ENCODE data around the gene ADCY3.
A peak's percentile ranks its signal among the peaks of the same experiment; 100 is the strongest.

The ADCY3 gene

DNA sequence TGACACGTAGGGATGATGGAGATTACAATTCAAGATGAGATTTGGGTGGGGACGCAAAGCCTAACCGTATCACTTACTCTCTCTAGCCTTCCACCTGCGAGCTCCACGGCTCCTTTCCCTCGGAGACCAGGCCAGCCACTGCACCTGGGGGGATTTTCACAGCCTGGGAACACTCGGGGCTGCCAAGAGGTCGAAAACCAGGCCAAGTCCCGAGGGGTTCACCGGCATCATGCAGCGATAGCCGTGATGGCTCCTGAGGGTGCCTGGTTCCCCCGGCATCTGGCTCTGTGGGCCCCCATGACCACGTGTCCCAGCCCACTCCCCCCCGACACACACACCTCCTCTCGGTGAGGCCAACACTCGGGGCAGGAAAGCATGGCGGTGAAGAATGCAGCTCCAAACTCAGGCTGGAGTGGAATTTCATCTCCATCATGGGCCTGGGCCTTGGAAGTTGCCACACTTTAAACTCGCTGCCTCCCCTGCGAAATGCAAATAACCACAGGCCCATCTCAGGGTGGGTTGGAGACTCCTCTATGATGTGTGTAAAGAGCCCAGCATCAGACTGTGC lies 32.6 kb downstream of the ADCY3 start:
- DNase-seq = no peak
- H3K9me3 ChIP-seq (ENCODE audit: control extremely low read depth in 1 of 5, control insufficient read depth in 4 of 5, insufficient read depth in 2 of 5, low read depth in 1 of 5, low read length in 4 of 5) = peaks cover 0 to 2% (median 0%) of the 10 kb centered on the region in 5 experiments
- H3K36me3 ChIP-seq (ENCODE audit: control insufficient read depth in 4 of 4, insufficient read depth in 4 of 4, low read length in 3 of 4) = peaks cover 0 to 15% (median under 1%) of the 10 kb centered on the region in 4 experiments
- POLR2A ChIA-PET = interaction anchor here (1.7 kb wide), 1 partner anchor 12 kb away, joined by 4 read pairs; no protein-coding TSS in a partner anchor
- H3K4me3 ChIP-seq (ENCODE audit: control insufficient read depth in 1 of 7, extremely low read depth in 1 of 7, insufficient read depth in 4 of 7, low read depth in 2 of 7, low read length in 6 of 7) = peak overlapping the region in 1 of 7 experiments; percentile 59
- WGBS (ENCODE audit: insufficient coverage) = 83% methylated on average over 12 of the region's 20 CpGs
- H3K4me1 ChIP-seq (ENCODE audit: control extremely low read depth in 1 of 4, control insufficient read depth in 4 of 4, insufficient read depth in 4 of 4, low read length in 3 of 4) = peaks cover 3 to 56% (median 47%) of the 10 kb centered on the region in 4 experiments
- no peaks in the 10 kb centered on the region for H3K27me3 ChIP-seq (replicated peaks in 2 of 5; ENCODE audit: control insufficient read depth in 4 of 5, insufficient read depth in 5 of 5, low read length in 4 of 5)
- CTCF ChIA-PET = no interaction called here
- peak overlapping the region; percentile 68 to 75 for H3K27ac ChIP-seq (ENCODE audit: insufficient read depth in 1 of 2, low read depth in 1 of 2, low read length in 2 of 2, poor library complexity in 1 of 2, severe bottlenecking in 2 of 2)

DNA sequence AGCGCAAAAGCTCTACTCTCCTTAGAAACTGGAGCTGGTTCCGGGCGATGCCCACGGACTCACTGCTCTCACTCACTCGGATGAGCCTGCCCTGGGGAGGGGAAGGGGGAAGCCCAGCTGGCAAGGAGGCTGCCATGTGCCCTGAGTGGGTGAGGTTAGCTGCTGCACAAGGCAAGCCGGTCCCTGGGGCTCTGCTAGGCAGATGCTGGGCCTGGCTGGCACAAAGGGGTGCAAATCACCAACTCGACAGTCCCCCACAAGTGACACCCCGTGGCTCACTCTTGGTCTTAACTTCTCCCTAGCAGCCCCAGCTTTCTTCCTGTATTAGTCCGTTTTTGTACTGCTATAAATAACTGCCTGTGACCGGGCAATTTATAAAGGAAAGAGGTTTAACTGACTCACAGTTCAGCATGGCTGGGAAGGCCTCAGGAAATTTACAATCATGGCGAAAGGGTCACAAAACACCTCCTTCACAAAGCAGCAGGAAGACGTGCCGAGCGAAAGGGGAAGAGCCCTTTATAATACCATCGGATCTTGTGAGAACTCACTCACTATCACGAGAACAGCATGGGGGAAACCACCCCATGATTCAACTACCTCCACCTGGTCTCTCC lies 33.2 kb downstream of the ADCY3 start:
- H3K27ac ChIP-seq (ENCODE audit: insufficient read depth in 1 of 2, low read depth in 1 of 2, low read length in 2 of 2, poor library complexity in 1 of 2, severe bottlenecking in 2 of 2) = peak overlapping the region; percentile 68 to 75
- 1% methylated on average over 10 of the region's 16 CpGs for WGBS (ENCODE audit: insufficient coverage)
- ChIA-PET CTCF (interaction anchor here (1.3 to 1.8 kb wide), 2 partner anchors 11 to 16 kb away, joined by 3 to 10 read pairs; no protein-coding TSS in a partner anchor), POLR2A (interaction anchor here (1.7 kb wide), 1 partner anchor 12 kb away, joined by 4 read pairs; no protein-coding TSS in a partner anchor)
- H3K27me3 ChIP-seq (replicated peaks in 2 of 5; ENCODE audit: control insufficient read depth in 4 of 5, insufficient read depth in 5 of 5, low read length in 4 of 5) = no peaks in the 10 kb centered on the region
- peaks cover 0 to under 1% (median 0%) of the 10 kb centered on the region in 5 experiments for H3K9me3 ChIP-seq (ENCODE audit: control extremely low read depth in 1 of 5, control insufficient read depth in 4 of 5, insufficient read depth in 2 of 5, low read depth in 1 of 5, low read length in 4 of 5)
- H3K4me3 ChIP-seq (ENCODE audit: control insufficient read depth in 1 of 7, extremely low read depth in 1 of 7, insufficient read depth in 4 of 7, low read depth in 2 of 7, low read length in 6 of 7) = peak overlapping the region in 5 of 7 experiments; percentile 36 to 59 (median 53)
- H3K36me3 ChIP-seq (ENCODE audit: control insufficient read depth in 4 of 4, insufficient read depth in 4 of 4, low read length in 3 of 4) = peaks cover 0 to 15% (median under 1%) of the 10 kb centered on the region in 4 experiments
- H3K4me1 ChIP-seq (ENCODE audit: control extremely low read depth in 1 of 4, control insufficient read depth in 4 of 4, insufficient read depth in 4 of 4, low read length in 3 of 4) = peaks cover 3 to 60% (median 51%) of the 10 kb centered on the region in 4 experiments
- DNase-seq = peak; percentile 58 to 92 (median 87)

DNA sequence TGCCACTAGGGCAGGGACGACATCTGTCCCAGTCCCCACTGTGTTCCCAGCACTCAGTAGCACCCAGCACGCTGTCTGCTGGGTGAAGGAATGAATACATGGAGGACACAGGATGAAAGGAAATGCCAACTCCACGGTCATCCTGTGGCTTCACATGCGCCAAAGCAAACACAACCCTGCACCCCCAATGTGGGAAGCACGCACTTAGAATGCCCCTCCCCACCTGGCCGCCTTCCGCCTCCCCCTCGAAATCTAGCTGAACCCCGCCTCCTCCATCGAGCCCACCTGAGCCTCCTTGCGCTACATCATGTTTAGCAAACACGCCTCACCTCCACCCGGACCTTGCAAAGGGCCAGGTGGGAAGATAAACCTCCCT lies 33.9 kb downstream of the ADCY3 start:
- peak overlapping the region; percentile 68 to 75 for H3K27ac ChIP-seq (ENCODE audit: insufficient read depth in 1 of 2, low read depth in 1 of 2, low read length in 2 of 2, poor library complexity in 1 of 2, severe bottlenecking in 2 of 2)
- peaks cover 3 to 63% (median 54%) of the 10 kb centered on the region in 4 experiments for H3K4me1 ChIP-seq (ENCODE audit: control extremely low read depth in 1 of 4, control insufficient read depth in 4 of 4, insufficient read depth in 4 of 4, low read length in 3 of 4)

DNA sequence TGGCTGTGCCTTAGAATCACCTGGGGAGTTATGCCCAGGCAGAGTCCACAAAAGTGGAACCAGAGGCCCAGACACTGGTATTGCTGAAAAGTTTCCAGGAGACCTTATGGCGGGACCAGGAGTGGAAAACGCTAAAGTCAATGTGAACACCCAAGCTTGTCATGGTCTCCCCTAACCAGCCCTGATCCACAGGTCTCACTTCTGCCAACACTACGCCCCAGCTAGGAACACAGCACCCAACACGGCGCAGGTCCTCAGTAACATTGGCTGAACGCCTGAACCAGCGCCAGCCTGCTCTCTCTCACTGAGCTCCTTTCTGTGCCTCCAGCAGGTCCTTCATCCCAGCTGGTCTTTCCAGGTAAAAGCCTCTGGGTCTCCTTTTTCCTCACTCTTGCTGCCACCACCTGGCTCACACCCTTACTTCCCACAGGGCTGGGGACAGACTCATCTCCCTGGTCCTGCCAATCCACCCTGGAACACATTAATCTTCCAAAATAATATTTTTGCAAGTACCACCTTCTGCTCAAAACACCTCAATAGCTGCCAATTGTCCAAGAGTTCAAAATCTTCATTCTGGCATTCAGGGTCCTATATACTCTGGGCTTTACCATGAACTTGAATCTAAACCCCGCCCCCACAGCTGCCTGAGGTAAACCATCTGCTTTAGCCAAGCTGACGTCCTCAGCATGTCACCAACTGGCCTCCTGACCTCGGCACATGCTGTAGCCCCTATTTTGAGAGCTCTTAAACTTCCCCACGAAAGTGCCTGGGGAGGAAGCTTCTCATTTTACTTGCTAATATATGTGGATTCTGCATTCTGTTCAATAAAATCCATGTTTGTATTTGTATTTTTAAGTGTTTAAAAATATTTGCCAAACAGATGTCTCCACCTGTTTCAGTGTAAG lies 34.6 kb downstream of the ADCY3 start:
- WGBS (ENCODE audit: insufficient coverage) = 75% methylated on average over 8 of the region's 11 CpGs
- POLR2A ChIA-PET = interaction anchor here (0.6 to 1.7 kb wide), 2 partner anchors 11 to 49 kb away, joined by 3 to 4 read pairs; no protein-coding TSS in a partner anchor
- peak overlapping the region in 2 of 7 experiments; percentile 53 for H3K4me3 ChIP-seq (ENCODE audit: control insufficient read depth in 1 of 7, extremely low read depth in 1 of 7, insufficient read depth in 4 of 7, low read depth in 2 of 7, low read length in 6 of 7)
- peak overlapping the region in 1 of 2 experiments; percentile 10 for H3K27ac ChIP-seq (ENCODE audit: insufficient read depth in 1 of 2, low read depth in 1 of 2, low read length in 2 of 2, poor library complexity in 1 of 2, severe bottlenecking in 2 of 2)
- H3K4me1 ChIP-seq (ENCODE audit: control extremely low read depth in 1 of 4, control insufficient read depth in 4 of 4, insufficient read depth in 4 of 4, low read length in 3 of 4) = peaks cover 3 to 65% (median 57%) of the 10 kb centered on the region in 4 experiments
- H3K36me3 ChIP-seq (ENCODE audit: control insufficient read depth in 4 of 4, insufficient read depth in 4 of 4, low read length in 3 of 4) = peaks cover 0 to 19% (median 0%) of the 10 kb centered on the region in 4 experiments
- no peaks in the 10 kb centered on the region for H3K27me3 ChIP-seq (replicated peaks in 2 of 5; ENCODE audit: control insufficient read depth in 4 of 5, insufficient read depth in 5 of 5, low read length in 4 of 5)
- CTCF ChIA-PET = interaction anchor here (1.2 to 1.8 kb wide), 5 partner anchors 10 to 28 kb away, joined by 3 to 10 read pairs (median 3); no protein-coding TSS in a partner anchor
- no peaks in the 10 kb centered on the region for H3K9me3 ChIP-seq (ENCODE audit: control extremely low read depth in 1 of 5, control insufficient read depth in 4 of 5, insufficient read depth in 2 of 5, low read depth in 1 of 5, low read length in 4 of 5)
- peak in 2 of 3 donors; percentile 40 to 43 for DNase-seq

More for the DNA sequence above, 33.9 kb downstream of the ADCY3 start:
- 68% methylated on average over 9 of the region's 13 CpGs for WGBS (ENCODE audit: insufficient coverage)
- H3K4me3 ChIP-seq (ENCODE audit: control insufficient read depth in 1 of 7, extremely low read depth in 1 of 7, insufficient read depth in 4 of 7, low read depth in 2 of 7, low read length in 6 of 7) = peak overlapping the region in 5 of 7 experiments; percentile 36 to 59 (median 53)
- H3K27me3 ChIP-seq (replicated peaks in 2 of 5; ENCODE audit: control insufficient read depth in 4 of 5, insufficient read depth in 5 of 5, low read length in 4 of 5) = no peaks in the 10 kb centered on the region
- no peaks in the 10 kb centered on the region for H3K9me3 ChIP-seq (ENCODE audit: control extremely low read depth in 1 of 5, control insufficient read depth in 4 of 5, insufficient read depth in 2 of 5, low read depth in 1 of 5, low read length in 4 of 5)
- H3K36me3 ChIP-seq (ENCODE audit: control insufficient read depth in 4 of 4, insufficient read depth in 4 of 4, low read length in 3 of 4) = peaks cover 0 to 19% (median 0%) of the 10 kb centered on the region in 4 experiments
- DNase-seq = peak in 1 of 3 donors; percentile 25
- CTCF ChIA-PET = interaction anchor here (1.3 to 1.8 kb wide), 2 partner anchors 11 to 15 kb away, joined by 3 to 10 read pairs; no protein-coding TSS in a partner anchor
- POLR2A ChIA-PET = interaction anchor here (1.7 kb wide), 1 partner anchor 11 kb away, joined by 4 read pairs; no protein-coding TSS in a partner anchor

DNA sequence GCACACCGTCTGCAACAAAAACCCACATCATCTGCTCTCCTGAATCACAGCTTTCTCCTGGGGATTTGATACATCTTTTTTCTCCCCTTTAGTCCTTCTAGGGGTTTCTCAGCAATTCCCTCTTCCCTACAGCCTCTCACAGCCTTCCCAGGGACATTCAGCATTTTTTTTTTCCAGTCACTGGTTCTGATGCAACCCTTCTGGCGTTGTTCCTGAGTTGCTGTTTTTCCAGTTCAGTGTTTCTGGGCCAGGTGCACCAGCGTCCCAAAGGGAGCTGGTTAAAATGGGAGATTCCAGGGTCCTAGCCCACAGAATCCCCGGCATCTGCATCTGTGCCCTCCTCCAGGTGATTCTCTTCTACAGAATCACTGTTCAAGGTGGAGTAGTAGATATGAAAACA lies 36.1 kb downstream of the ADCY3 start:
- 100% methylated on average over 4 of the region's 4 CpGs for WGBS (ENCODE audit: insufficient coverage)
- H3K27ac ChIP-seq (ENCODE audit: insufficient read depth in 1 of 2, low read depth in 1 of 2, low read length in 2 of 2, poor library complexity in 1 of 2, severe bottlenecking in 2 of 2) = peak overlapping the region in 1 of 2 experiments; percentile 46
- H3K27me3 ChIP-seq (replicated peaks in 2 of 5; ENCODE audit: control insufficient read depth in 4 of 5, insufficient read depth in 5 of 5, low read length in 4 of 5) = no peaks in the 10 kb centered on the region
- H3K4me1 ChIP-seq (ENCODE audit: control extremely low read depth in 1 of 4, control insufficient read depth in 4 of 4, insufficient read depth in 4 of 4, low read length in 3 of 4) = peaks cover 3 to 65% (median 56%) of the 10 kb centered on the region in 4 experiments
- ChIA-PET CTCF (interaction anchor here (0.8 to 1.3 kb wide), 2 partner anchors 27 to 40 kb away, joined by 3 read pairs; no protein-coding TSS in a partner anchor), POLR2A (no interaction called here)
- H3K36me3 ChIP-seq (ENCODE audit: control insufficient read depth in 4 of 4, insufficient read depth in 4 of 4, low read length in 3 of 4) = peaks cover 0 to 14% (median under 1%) of the 10 kb centered on the region in 4 experiments
- H3K4me3 ChIP-seq (ENCODE audit: control insufficient read depth in 1 of 7, extremely low read depth in 1 of 7, insufficient read depth in 4 of 7, low read depth in 2 of 7, low read length in 6 of 7) = no peak overlapping the region
- no peaks in the 10 kb centered on the region for H3K9me3 ChIP-seq (ENCODE audit: control extremely low read depth in 1 of 5, control insufficient read depth in 4 of 5, insufficient read depth in 2 of 5, low read depth in 1 of 5, low read length in 4 of 5)
- no peak for DNase-seq

DNA sequence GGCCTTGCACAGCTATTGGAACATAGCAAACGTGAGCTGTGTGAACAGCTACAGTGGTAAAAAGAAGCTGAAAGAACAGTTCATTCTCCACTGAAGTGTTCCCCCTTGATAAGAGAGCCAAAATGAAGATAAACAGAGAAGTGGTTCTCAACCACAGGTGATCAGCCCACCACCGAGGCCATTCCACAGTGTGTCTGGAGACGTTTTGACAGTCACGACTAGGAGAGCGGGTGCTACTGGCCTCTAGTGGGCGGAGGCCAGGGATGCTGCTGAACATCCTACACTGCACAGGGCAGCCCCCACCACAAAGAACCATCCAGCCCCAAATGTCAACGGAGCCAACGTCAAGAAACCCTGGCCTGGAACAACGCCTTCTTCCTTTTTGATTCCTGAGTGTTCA lies 38.4 kb downstream of the ADCY3 start:
- CTCF ChIA-PET = interaction anchor here (1.0 kb wide), 1 partner anchor 314 kb away, joined by 3 read pairs; no protein-coding TSS in a partner anchor
- WGBS (ENCODE audit: insufficient coverage) = 92% methylated on average over 9 of the region's 9 CpGs

More for the DNA sequence above, 38.4 kb downstream of the ADCY3 start:
- DNase-seq = no peak
- no peak overlapping the region for H3K27ac ChIP-seq (ENCODE audit: insufficient read depth in 1 of 2, low read depth in 1 of 2, low read length in 2 of 2, poor library complexity in 1 of 2, severe bottlenecking in 2 of 2)
- H3K27me3 ChIP-seq (replicated peaks in 2 of 5; ENCODE audit: control insufficient read depth in 4 of 5, insufficient read depth in 5 of 5, low read length in 4 of 5) = no peaks in the 10 kb centered on the region
- peaks cover 3 to 46% (median 41%) of the 10 kb centered on the region in 4 experiments for H3K4me1 ChIP-seq (ENCODE audit: control extremely low read depth in 1 of 4, control insufficient read depth in 4 of 4, insufficient read depth in 4 of 4, low read length in 3 of 4)
- H3K36me3 ChIP-seq (ENCODE audit: control insufficient read depth in 4 of 4, insufficient read depth in 4 of 4, low read length in 3 of 4) = peaks cover 0 to 13% (median under 1%) of the 10 kb centered on the region in 4 experiments
- H3K4me3 ChIP-seq (ENCODE audit: control insufficient read depth in 1 of 7, extremely low read depth in 1 of 7, insufficient read depth in 4 of 7, low read depth in 2 of 7, low read length in 6 of 7) = no peak overlapping the region
- POLR2A ChIA-PET = no interaction called here
- H3K9me3 ChIP-seq (ENCODE audit: control extremely low read depth in 1 of 5, control insufficient read depth in 4 of 5, insufficient read depth in 2 of 5, low read depth in 1 of 5, low read length in 4 of 5) = no peaks in the 10 kb centered on the region
